T-cell (primary cell): Measurements from ENCODE around the gene RUNX2. TPM values are rescaled to one million over a fixed set of nuclear protein-coding genes. Genes with fewer than 3 reads are reported as not detected.

Experiments used
- ATAC-seq, 4 experiments: fragments of 200-7000 bp in 3 of 4; fragments of 150-1000 bp in 1 of 4; cut with Tn5 transposase; replicated peaks in 1 of 4; 1 replicate in 3 of 4; 2 replicates in 1 of 4; pipeline ENCODE4 v1.10.0; 2021; ENCODE audit warnings: moderate library complexity in 3 of 4, mild to moderate bottlenecking in 2 of 4, moderate number of reproducible peaks in 1 of 4
- CTCF ChIA-PET, 2 donors: fragments of 300-600 bp; sonication (Branson Sonifier 250); formaldehyde crosslinking; loops; one replicate each; lab custom pipeline; 2022; ENCODE audit warnings: antibody characterized with exemption in 2 of 2; lab: Charles Lee
- POLR2A ChIA-PET, 2 donors: fragments of 300-600 bp; sonication (Branson Sonifier 250); formaldehyde crosslinking; loops; one replicate each; lab custom pipeline; 2022; ENCODE audit warnings: antibody characterized with exemption in 2 of 2; lab: Charles Lee
- DNase-seq, 35 experiments: peaks; one replicate each; pipeline versions ENCODE4 v3.0.0 to v3.0.0-alpha.2; 2013 to 2023
- H3K27ac ChIP-seq: one replicate; pipeline ENCODE4 v1.5.1; 2013; ENCODE audit warnings: low read length
- H3K27me3 ChIP-seq, 2 experiments: replicated peaks in 1 of 2; 1 replicate in 1 of 2; 2 replicates in 1 of 2; pipeline versions ENCODE4 v1.6.1 to v1.7.0; 2013; ENCODE audit warnings: low read length in 1 of 2, mixed read lengths in 1 of 2; ENCODE audit not compliant: control insufficient read depth in 2 of 2, insufficient read depth in 2 of 2; ENCODE audit errors: extremely low read depth in 1 of 2
- H3K36me3 ChIP-seq, 2 donors: 1 replicate in 1 of 2; 2 replicates in 1 of 2; pipeline versions ENCODE4 v1.6.1 to v1.7.0; 2013; ENCODE audit warnings: low read length in 1 of 2; ENCODE audit not compliant: control insufficient read depth in 2 of 2, insufficient read depth in 1 of 2; ENCODE audit errors: extremely low read depth in 1 of 2
- H3K4me1 ChIP-seq, 2 experiments: 1 replicate in 1 of 2; 2 replicates in 1 of 2; pipeline versions ENCODE4 v1.6.1 to v1.7.0; 2013; ENCODE audit warnings: low read length in 2 of 2, mixed read lengths in 1 of 2; ENCODE audit not compliant: insufficient read depth in 2 of 2, control insufficient read depth in 1 of 2; ENCODE audit errors: extremely low read depth in 1 of 2
- H3K4me3 ChIP-seq, 2 donors: 1 replicate in 1 of 2; 2 replicates in 1 of 2; pipeline versions ENCODE4 v1.5.1 to v1.7.0; 2013; ENCODE audit warnings: mild to moderate bottlenecking in 2 of 2, low read length in 1 of 2, moderate library complexity in 1 of 2; ENCODE audit not compliant: control insufficient read depth in 1 of 2; ENCODE audit errors: extremely low read depth in 1 of 2
- H3K9me3 ChIP-seq: 2 replicates; pipeline ENCODE4 v1.7.0; 2013
- H3K27ac Mint-ChIP-seq, 2 donors: one replicate each; pipeline ENCODE4 v1.8.0; 2020 to 2021; ENCODE audit warnings: mild to moderate bottlenecking in 2 of 2, mixed read lengths in 2 of 2
- H3K27me3 Mint-ChIP-seq, 2 donors: one replicate each; pipeline ENCODE4 v1.8.0; 2021 to 2022; ENCODE audit warnings: mixed read lengths in 2 of 2
- H3K36me3 Mint-ChIP-seq: one replicate; pipeline ENCODE4 v1.8.0; 2021; ENCODE audit warnings: mixed read lengths
- H3K4me1 Mint-ChIP-seq, 3 donors: one replicate each; pipeline ENCODE4 v1.8.0; 2020 to 2022; ENCODE audit warnings: mixed read lengths in 3 of 3, mild to moderate bottlenecking in 1 of 3
- H3K4me3 Mint-ChIP-seq, 3 donors: one replicate each; pipeline ENCODE4 v1.8.0; 2020 to 2022; ENCODE audit warnings: mild to moderate bottlenecking in 3 of 3, mixed read lengths in 3 of 3, moderate library complexity in 3 of 3
- H3K9me3 Mint-ChIP-seq, 3 donors: one replicate each; pipeline ENCODE4 v1.8.0; 2020 to 2022; ENCODE audit warnings: mixed read lengths in 3 of 3
- WGBS: methylation state at CpG from one replicate; pipeline ENCODE4 v1.1.5; 2013; ENCODE audit warnings: missing lambda C conversion rate; ENCODE audit not compliant: insufficient coverage; 5-methylcytosine and 5-hydroxymethylcytosine counted together
- total RNA-seq, 35 experiments: library from RNA in 6 of 35; stranded (reverse) in 6 of 35; fragments of 120-200 nt in 1 of 35; gene quantifications; one replicate each; pipeline versions ENCODE4 v1.2.1 to v1.2.4 and lab custom pipeline; 2013 to 2026

The RUNX2 gene
- total RNA-seq, 5 donors from 2014 or later (not counting 1 experiment from before 2014, with no cell fraction given) = 14.4 to 31.8 (median 22.4) TPM

DNA sequence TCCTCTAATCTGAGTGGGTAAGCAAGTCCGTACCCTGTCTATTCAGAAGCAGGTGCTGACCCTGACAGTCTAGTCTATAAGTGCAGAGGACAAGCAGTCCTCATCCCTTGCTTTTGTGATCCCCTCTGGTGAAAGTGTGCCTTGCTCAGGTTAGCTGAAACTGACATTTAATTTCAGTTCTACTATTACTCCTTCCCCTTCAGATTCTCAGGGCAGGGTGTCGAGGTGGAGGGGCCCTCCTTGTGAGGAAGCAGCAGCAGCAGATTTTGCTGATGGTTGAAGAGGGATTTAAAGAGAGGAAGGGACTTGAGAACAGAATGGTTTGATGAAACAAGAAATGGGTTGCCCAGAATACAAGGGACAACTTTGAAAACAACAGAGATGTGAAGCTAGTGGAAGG is 378.2 kb downstream of the RUNX2 start:
- DNase-seq (no peak), ATAC-seq (no peak)
- POLR2A ChIA-PET = interaction anchor here in 1 of 2 donors (0.6 kb wide), 1 partner anchor 332 kb away, joined by 3 read pairs; no protein-coding TSS in a partner anchor
- Mint-ChIP-seq H3K36me3 (no peaks in the 10 kb centered on the region), H3K4me1 (peaks cover 0 to 13% (median 7%) of the 10 kb centered on the region in 3 donors), H3K9me3 (no peaks in the 10 kb centered on the region), H3K4me3 (no peak overlapping the region), H3K27me3 (no peaks in the 10 kb centered on the region), H3K27ac (no peak overlapping the region)
- Histone ChIP-seq H3K27ac (no peak overlapping the region), H3K36me3 (no peaks in the 10 kb centered on the region), H3K9me3 (no peaks in the 10 kb centered on the region), H3K27me3 (no peaks in the 10 kb centered on the region), H3K4me3 (no peak overlapping the region), H3K4me1 (peaks cover 0 to 14% of the 10 kb centered on the region in 2 experiments)
- whole genome bisulfite sequencing = 0% methylated on average over 1 of the region's 2 CpGs
- CTCF ChIA-PET = interaction anchor here in 1 of 2 donors (0.9 kb wide), 1 partner anchor 9 kb away, joined by 3 read pairs; no protein-coding TSS in a partner anchor

DNA sequence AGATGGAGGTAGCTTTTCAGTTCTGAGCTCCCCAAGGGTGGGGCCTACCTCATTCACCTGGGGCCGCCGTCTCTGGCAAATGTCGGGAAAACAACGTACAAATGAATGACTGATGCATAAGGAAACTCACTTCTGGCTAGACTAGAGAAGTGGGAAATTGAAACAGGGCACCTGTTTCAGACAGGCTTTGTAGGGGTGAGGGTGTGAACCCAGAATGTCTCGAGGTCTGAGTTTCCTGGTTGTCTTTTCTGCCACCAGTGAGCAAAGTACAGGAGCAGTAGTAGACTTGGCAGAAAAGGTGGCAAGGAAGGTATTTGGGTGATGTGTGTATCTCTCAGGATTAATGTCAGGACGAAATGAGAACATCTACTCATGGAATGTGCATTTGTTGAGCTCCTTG is 379.0 kb downstream of the RUNX2 start:
- peaks cover 0 to 14% of the 10 kb centered on the region in 2 experiments for H3K4me1 ChIP-seq
- no peak for DNase-seq
- H3K4me3 Mint-ChIP-seq = no peak overlapping the region
- no peaks in the 10 kb centered on the region for H3K27me3 Mint-ChIP-seq
- H3K27ac Mint-ChIP-seq = no peak overlapping the region
- no peak overlapping the region for H3K4me3 ChIP-seq
- H3K27me3 ChIP-seq = no peaks in the 10 kb centered on the region
- POLR2A ChIA-PET = interaction anchor here in 1 of 2 donors (0.6 kb wide), 2 partner anchors 18 to 332 kb away, joined by 3 read pairs; no protein-coding TSS in a partner anchor
- CTCF ChIA-PET = interaction anchor here in 1 of 2 donors (0.6 to 0.9 kb wide), 2 partner anchors 10 to 410 kb away, joined by 3 read pairs; no protein-coding TSS in a partner anchor
- no peaks in the 10 kb centered on the region for H3K9me3 Mint-ChIP-seq
- H3K4me1 Mint-ChIP-seq = peaks cover 0 to 13% (median 7%) of the 10 kb centered on the region in 3 donors
- no peaks in the 10 kb centered on the region for H3K9me3 ChIP-seq
- 45% methylated on average over 6 of the region's 6 CpGs for WGBS
- no peak for ATAC-seq
- H3K27ac ChIP-seq = no peak overlapping the region
- H3K36me3 Mint-ChIP-seq = no peaks in the 10 kb centered on the region
- H3K36me3 ChIP-seq = no peaks in the 10 kb centered on the region

DNA sequence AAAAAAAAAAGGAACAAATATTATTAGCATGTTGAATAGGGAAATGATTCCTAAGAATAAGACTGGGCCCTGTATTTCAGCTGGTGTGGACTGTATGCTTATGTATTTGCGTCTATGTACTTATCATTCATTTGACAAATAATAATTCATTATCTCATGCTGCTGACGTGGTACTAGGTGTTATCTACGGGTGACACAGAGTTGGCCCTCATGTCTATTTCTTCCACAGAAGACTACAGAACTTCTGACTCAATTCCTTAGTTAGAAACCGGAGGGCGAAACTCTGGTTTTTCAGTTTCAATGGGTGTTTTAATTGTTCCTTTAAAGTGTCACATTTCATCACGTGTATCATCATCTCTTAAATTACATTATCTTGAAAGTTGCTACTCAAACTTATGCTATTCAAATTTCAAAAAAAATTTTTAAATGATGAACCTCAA is 381.7 kb downstream of the RUNX2 start:
- Mint-ChIP-seq H3K27ac (no peak overlapping the region), H3K4me1 (peaks cover 8 to 25% (median 16%) of the 10 kb centered on the region in 3 donors), H3K4me3 (no peak overlapping the region), H3K9me3 (no peaks in the 10 kb centered on the region), H3K36me3 (no peaks in the 10 kb centered on the region), H3K27me3 (no peaks in the 10 kb centered on the region)
- Histone ChIP-seq H3K9me3 (no peaks in the 10 kb centered on the region), H3K27me3 (peaks cover 0 to 3% of the 10 kb centered on the region in 2 experiments), H3K27ac (no peak overlapping the region), H3K36me3 (no peaks in the 10 kb centered on the region), H3K4me3 (no peak overlapping the region), H3K4me1 (peaks cover 0 to 25% of the 10 kb centered on the region in 2 experiments)
- ATAC-seq (no peak), DNase-seq (no peak)
- no CpG with 5 or more reads among the region's 6 CpGs for WGBS
- ChIA-PET POLR2A (no interaction called here), CTCF (no interaction called here)

DNA sequence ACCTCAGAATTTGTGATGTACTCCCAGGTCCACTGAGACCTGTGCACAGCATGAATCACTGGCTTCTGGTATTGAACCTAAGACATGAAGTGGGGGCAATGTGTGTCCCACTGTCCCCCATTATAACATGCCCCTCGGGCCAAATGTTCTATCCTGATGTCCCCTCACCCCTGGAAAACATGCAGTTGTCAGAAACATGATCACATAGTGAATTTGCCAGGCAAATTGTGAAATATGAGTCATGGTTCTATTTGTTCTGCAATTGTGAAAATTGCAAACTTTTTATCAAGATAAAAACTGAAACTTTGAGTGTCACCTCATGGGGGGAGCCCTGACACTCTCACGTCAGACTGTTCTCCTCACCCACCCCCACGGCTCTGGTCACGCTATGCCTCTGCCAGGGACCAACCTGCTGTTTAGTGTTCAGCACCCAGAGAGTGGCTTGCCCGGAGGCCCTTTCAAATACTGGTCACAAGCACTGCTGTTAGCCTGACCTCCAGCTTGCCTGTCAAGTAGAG is 382.2 kb downstream of the RUNX2 start:
- H3K36me3 ChIP-seq = no peaks in the 10 kb centered on the region
- 43% methylated on average over 1 of the region's 5 CpGs for WGBS
- DNase-seq (peak in 6 of 35 experiments; percentile 4 to 23 (median 9)), ATAC-seq (no peak)
- POLR2A ChIA-PET = no interaction called here
- H3K4me3 ChIP-seq = no peak overlapping the region
- H3K4me1 Mint-ChIP-seq = peaks cover 12 to 30% (median 17%) of the 10 kb centered on the region in 3 donors
- no peaks in the 10 kb centered on the region for H3K9me3 Mint-ChIP-seq
- H3K9me3 ChIP-seq = no peaks in the 10 kb centered on the region
- peaks cover 0 to 28% of the 10 kb centered on the region in 2 experiments for H3K4me1 ChIP-seq
- H3K4me3 Mint-ChIP-seq = no peak overlapping the region
- H3K27me3 Mint-ChIP-seq = no peaks in the 10 kb centered on the region
- H3K36me3 Mint-ChIP-seq = no peaks in the 10 kb centered on the region
- H3K27me3 ChIP-seq = peaks cover 0 to 3% of the 10 kb centered on the region in 2 experiments
- CTCF ChIA-PET = interaction anchor here in 1 of 2 donors (1.2 kb wide), 1 partner anchor 1055 kb away, joined by 3 read pairs; no protein-coding TSS in a partner anchor
- H3K27ac Mint-ChIP-seq = no peak overlapping the region
- no peak overlapping the region for H3K27ac ChIP-seq

DNA sequence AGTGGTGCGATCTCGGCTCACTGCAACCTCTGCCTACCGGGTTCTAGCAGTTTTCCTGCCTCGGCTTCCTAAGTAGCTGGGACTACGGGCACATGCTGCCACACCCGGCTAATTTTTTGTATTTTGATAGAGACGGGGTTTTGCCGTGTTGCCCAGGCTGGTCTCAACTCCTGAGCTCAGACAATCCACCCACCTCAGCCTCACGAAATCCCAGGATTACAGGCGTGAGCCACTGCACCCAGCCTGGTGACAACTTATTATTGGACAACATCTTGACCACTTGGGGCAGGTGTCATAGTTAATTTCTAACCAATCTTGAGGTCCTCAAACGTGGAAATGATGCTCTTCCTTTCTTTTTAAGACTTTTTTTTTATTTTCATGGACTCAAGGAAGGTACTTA is 383.9 kb downstream of the RUNX2 start:
- CTCF ChIA-PET = no interaction called here
- ATAC-seq = no peak
- H3K9me3 Mint-ChIP-seq = no peaks in the 10 kb centered on the region
- H3K4me1 ChIP-seq = peaks cover 0 to 20% of the 10 kb centered on the region in 2 experiments
- H3K27ac Mint-ChIP-seq = no peak overlapping the region
- peaks cover 0 to 3% of the 10 kb centered on the region in 2 experiments for H3K27me3 ChIP-seq
- POLR2A ChIA-PET = interaction anchor here (0.5 to 0.7 kb wide), 2 partner anchors 54 to 180 kb away, joined by 3 to 14 read pairs; no protein-coding TSS in a partner anchor
- WGBS = 92% methylated on average over 8 of the region's 11 CpGs
- no peaks in the 10 kb centered on the region for H3K27me3 Mint-ChIP-seq
- no peak overlapping the region for H3K4me3 Mint-ChIP-seq
- H3K36me3 Mint-ChIP-seq = no peaks in the 10 kb centered on the region
- peaks cover 12 to 30% (median 17%) of the 10 kb centered on the region in 3 donors for H3K4me1 Mint-ChIP-seq
- no peaks in the 10 kb centered on the region for H3K36me3 ChIP-seq
- H3K4me3 ChIP-seq = no peak overlapping the region
- no peaks in the 10 kb centered on the region for H3K9me3 ChIP-seq
- DNase-seq = no peak
- H3K27ac ChIP-seq = no peak overlapping the region

DNA sequence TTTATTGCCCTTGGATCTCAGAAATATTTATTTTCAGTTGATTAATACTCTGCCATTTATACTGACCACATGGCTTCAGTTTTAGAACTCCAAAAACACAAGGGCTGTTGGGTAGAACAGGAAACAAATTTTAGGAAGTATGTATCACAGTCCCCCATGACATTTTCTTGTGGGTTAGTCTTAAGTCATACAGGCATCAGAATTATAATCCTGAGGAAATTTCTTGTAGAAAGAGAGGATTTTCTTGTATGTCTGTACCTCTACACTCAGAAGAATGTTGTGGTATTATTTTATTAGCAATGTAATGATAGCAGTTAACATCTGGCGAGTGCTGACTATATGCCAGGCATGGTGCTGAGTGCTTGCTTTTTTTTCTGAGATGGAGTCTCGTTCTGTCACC is 384.7 kb downstream of the RUNX2 start:
- H3K36me3 ChIP-seq = no peaks in the 10 kb centered on the region
- CTCF ChIA-PET = no interaction called here
- DNase-seq (no peak), ATAC-seq (no peak)
- H3K27ac ChIP-seq = no peak overlapping the region
- no peaks in the 10 kb centered on the region for H3K9me3 ChIP-seq
- no peaks in the 10 kb centered on the region for H3K9me3 Mint-ChIP-seq
- no peaks in the 10 kb centered on the region for H3K36me3 Mint-ChIP-seq
- H3K4me3 Mint-ChIP-seq = no peak overlapping the region
- no peaks in the 10 kb centered on the region for H3K27me3 Mint-ChIP-seq
- POLR2A ChIA-PET = no interaction called here
- peaks cover 12 to 30% (median 17%) of the 10 kb centered on the region in 3 donors for H3K4me1 Mint-ChIP-seq
- H3K4me1 ChIP-seq = peaks cover 0 to 15% of the 10 kb centered on the region in 2 experiments
- H3K4me3 ChIP-seq = no peak overlapping the region
- no peak overlapping the region for H3K27ac Mint-ChIP-seq
- peaks cover 0 to 3% of the 10 kb centered on the region in 2 experiments for H3K27me3 ChIP-seq
- 100% methylated on average over 1 of the region's 2 CpGs for WGBS
